IMR-90 (cell line): Measurements from ENCODE around the gene HACL1. TPM values are rescaled to one million over a fixed set of nuclear protein-coding genes. Genes with fewer than 3 reads are reported as not detected.

ENCODE experiments used
- ATAC-seq: fragments of 200-7000 bp; cut with Tn5 transposase; 2 replicates; pipeline ENCODE4 v1.9.1; 2020; ENCODE audit warnings: low read depth, mild to moderate bottlenecking, moderate library complexity
- BruUV-seq: library from RNA; stranded (reverse); fragments of 400-500 nt; replicated peaks from 2 replicates; lab custom pipeline; 2021; lab: Mats Ljungman, UMichigan
- CTCF ChIA-PET: fragments of 300-600 bp; formaldehyde crosslinking; extraction: SDS; loops from one replicate; lab custom pipeline; 2021; ENCODE audit warnings: antibody characterized with exemption; lab: Yijun Ruan, JAX
- POLR2A ChIA-PET: fragments of 300-600 bp; sonication (Branson Sonifier 250); formaldehyde crosslinking; loops from one replicate; lab custom pipeline; 2022; ENCODE audit warnings: antibody characterized with exemption; ENCODE audit not compliant: unreplicated experiment; lab: Charles Lee
- DNase-seq: peaks from one replicate; pipeline ENCODE4 v3.0.0; 2013
- H2AFZ ChIP-seq: replicated peaks from 2 replicates; pipeline ENCODE3; 2013; ENCODE audit warnings: low read length, mild to moderate bottlenecking; ENCODE audit not compliant: poor library complexity
- H2AK5ac ChIP-seq: 2 replicates; pipeline ENCODE4 v1.6.1; 2013; ENCODE audit warnings: low read depth, low read length, inconsistent platforms
- H2AK9ac ChIP-seq: replicated peaks from 2 replicates; pipeline ENCODE3; 2013; ENCODE audit warnings: mild to moderate bottlenecking, low read depth, low read length, moderate library complexity; ENCODE audit not compliant: poor library complexity
- H2BK120ac ChIP-seq: 2 replicates; pipeline ENCODE4 v1.6.1; 2013; ENCODE audit warnings: low read depth, low read length, inconsistent platforms
- H2BK15ac ChIP-seq: 3 replicates; pipeline ENCODE4 v1.6.1; 2013; ENCODE audit warnings: low read depth, low read length, inconsistent platforms
- H2BK20ac ChIP-seq: 2 replicates; pipeline ENCODE4 v1.6.1; 2013; ENCODE audit warnings: low read depth, mild to moderate bottlenecking, inconsistent platforms, low read length, moderate library complexity
- H2BK5ac ChIP-seq: 2 replicates; pipeline ENCODE4 v1.6.1; 2013; ENCODE audit warnings: mild to moderate bottlenecking, low read depth, low read length, inconsistent platforms; ENCODE audit not compliant: poor library complexity, severe bottlenecking
- H3K14ac ChIP-seq: replicated peaks from 2 replicates; pipeline ENCODE4 v1.6.1; 2013; ENCODE audit warnings: low read depth, low read length, inconsistent platforms
- H3K18ac ChIP-seq: 2 replicates; pipeline ENCODE4 v1.6.1; 2013; ENCODE audit warnings: low read depth, low read length, control low read depth
- H3K23ac ChIP-seq: 2 replicates; pipeline ENCODE4 v1.6.1; 2013; ENCODE audit warnings: low read depth, low read length, inconsistent platforms
- H3K27ac ChIP-seq: 2 replicates; pipeline ENCODE4 v1.5.1; 2013; ENCODE audit warnings: mild to moderate bottlenecking, control low read depth, low read length; ENCODE audit not compliant: insufficient read depth
- H3K27me3 ChIP-seq: 2 replicates; pipeline ENCODE4 v1.6.1; 2013; ENCODE audit warnings: low read length; ENCODE audit not compliant: control insufficient read depth, insufficient read depth
- H3K36me3 ChIP-seq: 2 replicates; pipeline ENCODE4 v1.6.1; 2013; ENCODE audit warnings: low read length, mixed read lengths; ENCODE audit not compliant: control insufficient read depth, insufficient read depth
- H3K4ac ChIP-seq: 2 replicates; pipeline ENCODE4 v1.6.1; 2013; ENCODE audit warnings: low read depth, low read length, inconsistent platforms
- H3K4me1 ChIP-seq: 2 replicates; pipeline ENCODE4 v1.6.1; 2013; ENCODE audit warnings: low read length, mixed read lengths; ENCODE audit not compliant: control insufficient read depth, insufficient read depth
- H3K4me2 ChIP-seq: 2 replicates; pipeline ENCODE4 v1.6.1; 2013; ENCODE audit warnings: low read depth, mild to moderate bottlenecking, control low read depth, low read length, moderate library complexity
- H3K4me3 ChIP-seq: 2 replicates; pipeline ENCODE4 v1.5.1; 2013; ENCODE audit warnings: low read depth, mild to moderate bottlenecking, control low read depth, low read length, moderate library complexity; ENCODE audit not compliant: insufficient read depth
- H3K56ac ChIP-seq: 2 replicates; pipeline ENCODE4 v1.6.1; 2013; ENCODE audit warnings: low read length, inconsistent platforms; ENCODE audit not compliant: insufficient read depth; ENCODE audit errors: extremely low read depth
- H3K79me1 ChIP-seq, 2 experiments: 2 replicates each; pipeline ENCODE4 v1.6.1; 2013; ENCODE audit warnings: low read length in 2 of 2, inconsistent platforms in 1 of 2, low read depth in 1 of 2
- H3K9ac ChIP-seq: 2 replicates; pipeline ENCODE4 v1.6.1; 2013; ENCODE audit warnings: low read depth, low read length, control low read depth
- H3K9me1 ChIP-seq: 2 replicates; pipeline ENCODE4 v1.6.1; 2013; ENCODE audit warnings: low read length, inconsistent platforms; ENCODE audit not compliant: insufficient read depth
- H3K9me3 ChIP-seq: 2 replicates; pipeline ENCODE4 v1.6.1; 2013; ENCODE audit warnings: low read length; ENCODE audit not compliant: control insufficient read depth, insufficient read depth
- H4K20me1 ChIP-seq: 2 replicates; pipeline ENCODE4 v1.6.1; 2013; ENCODE audit warnings: low read length, inconsistent platforms; ENCODE audit not compliant: insufficient read depth
- H4K5ac ChIP-seq: 2 replicates; pipeline ENCODE4 v1.6.1; 2013; ENCODE audit warnings: mild to moderate bottlenecking, low read depth, low read length, control low read depth
- H4K8ac ChIP-seq, 2 experiments: 2 replicates each; pipeline ENCODE4 v1.6.1; 2013; ENCODE audit warnings: low read depth in 2 of 2, low read length in 2 of 2, control low read depth in 1 of 2, inconsistent platforms in 1 of 2
- H4K91ac ChIP-seq: 2 replicates; pipeline ENCODE4 v1.6.1; 2013; ENCODE audit warnings: low read depth, low read length, inconsistent platforms; ENCODE audit not compliant: insufficient read depth
- BHLHE40 ChIP-seq: fragments of 150-350 bp; IDR thresholded peaks from 2 replicates; pipeline ENCODE4 v1.6.1; 2016; ENCODE audit warnings: mild to moderate bottlenecking, low read depth, low read length
- MAFK ChIP-seq: IDR thresholded peaks from 2 replicates; pipeline ENCODE4 v1.6.1; 2012; ENCODE audit warnings: low read depth, low read length, improper control_type of control experiment
- WGBS, 2 experiments: methylation state at CpG; one replicate each; pipeline versions ENCODE4 v1.1.5 to v1.1.7; 2013; ENCODE audit warnings: missing lambda C conversion rate in 2 of 2; ENCODE audit not compliant: insufficient read length in 1 of 2; ENCODE audit errors: extremely low coverage in 2 of 2; 5-methylcytosine and 5-hydroxymethylcytosine counted together
- dilution Hi-C: fragments of 300-500 bp; cut with HindIII; formaldehyde crosslinking; loops from one replicate; pipeline ENCODE4 v1.14.3; 2018; ENCODE audit warnings: low sequenced_read_pairs; ENCODE audit not compliant: unreplicated experiment
- in situ Hi-C: fragments of 300-500 bp; cut with MboI; formaldehyde crosslinking; loops from 3 replicates; pipeline ENCODE4 v1.14.3; 2019; ENCODE audit warnings: low sequenced_read_pairs, inconsistent platforms, mixed read lengths
- intact Hi-C: fragments of 100-400 bp; cut with micrococcal nuclease; formaldehyde crosslinking; loops from 2 replicates; pipeline ENCODE4 v1.10.0; 2022
- polyA plus RNA-seq, 3 experiments: library from polyadenylated mRNA; depleted of rRNA; stranded (reverse); fragments of >200 nt; gene quantifications; 2 replicates each; pipeline ENCODE4 v1.2.3, GENCODE V29; 2012; ENCODE audit warnings: low replicate concordance in 1 of 3
- total RNA-seq: library from RNA; depleted of rRNA; stranded (reverse); fragments of >200 nt; gene quantifications from 2 replicates; pipeline ENCODE4 v1.2.3, GENCODE V29; 2012
- TF ChIP-seq, protein P1 (sequence below): conservative IDR thresholded peaks from 2 replicates; pipeline ENCODE4 v1.5.1; 2012; ENCODE audit warnings: mild to moderate bottlenecking, low read depth, low read length, improper control_type of control experiment

The HACL1 gene
- total and polyA plus RNA-seq, 2 of the 4 experiments (the other 2 are of a cell fraction) = 9.9 to 28.1 TPM

DNA sequence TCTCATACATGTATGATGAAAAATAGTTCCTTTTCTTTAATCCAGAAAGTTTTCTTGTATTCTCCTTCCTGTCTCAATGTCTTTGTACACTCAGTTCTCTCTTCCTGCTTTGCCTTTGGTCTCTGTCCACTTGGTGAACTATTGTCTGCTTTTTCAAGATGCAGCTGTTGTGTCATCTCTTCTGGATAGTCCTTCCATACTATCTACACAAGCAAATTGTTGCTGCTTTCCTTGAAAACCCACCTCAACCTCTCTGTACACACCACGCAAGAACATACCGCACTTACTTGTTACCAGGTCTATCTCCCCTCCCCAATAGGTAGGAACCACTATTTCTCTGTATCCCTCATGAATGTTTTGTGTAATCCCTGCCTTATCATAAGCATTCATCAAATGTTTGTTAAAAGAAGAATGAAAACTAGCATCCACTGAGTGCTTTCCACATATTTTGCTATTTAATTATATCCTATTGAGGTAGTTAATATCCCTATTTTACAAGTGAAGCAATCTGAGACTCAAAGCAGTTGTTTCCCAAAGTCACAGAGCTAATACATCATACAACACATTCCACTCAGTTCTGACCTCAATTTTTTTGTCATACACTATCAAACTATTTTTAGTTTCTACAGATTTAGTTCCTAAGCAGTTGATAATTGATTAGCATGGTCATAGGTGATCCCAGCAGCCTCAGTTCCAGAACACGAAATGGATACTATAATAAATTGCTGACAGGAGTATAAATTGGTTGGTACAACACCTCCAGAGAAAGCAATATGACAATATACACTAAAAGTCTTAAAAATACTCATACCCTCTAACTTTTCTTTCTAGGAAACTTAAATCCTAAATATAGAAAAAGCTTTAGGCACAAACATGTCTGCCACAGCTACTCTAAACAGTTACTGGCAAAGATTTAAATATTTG lies 19.6 kb downstream of the HACL1 start:
- Histone ChIP-seq H3K4ac (no peak overlapping the region), H2BK120ac (no peak overlapping the region), H3K9me1 (peaks cover 5% of the 10 kb centered on the region), H3K79me1 (no peaks in the 10 kb centered on the region; a peak in 3 of 4 replicates), H3K23ac (no peak overlapping the region), H3K14ac (no peak overlapping the region), H2AFZ (no peak overlapping the region), H2BK20ac (no peak overlapping the region), H3K18ac (no peak overlapping the region), H4K8ac (no peak overlapping the region), H2AK9ac (no peak overlapping the region), H3K56ac (no peak overlapping the region), H2AK5ac (no peak overlapping the region), H3K9ac (no peak overlapping the region), H4K5ac (no peak overlapping the region), H2BK5ac (no peak overlapping the region), H4K91ac (no peak overlapping the region), H3K4me3 (no peak overlapping the region), H3K4me1 (no peaks in the 10 kb centered on the region), H3K9me3 (no peaks in the 10 kb centered on the region), H3K27me3 (no peaks in the 10 kb centered on the region), H3K4me2 (no peak overlapping the region), H3K36me3 (peaks cover 20% of the 10 kb centered on the region), H4K20me1 (no peaks in the 10 kb centered on the region), H2BK15ac (no peak overlapping the region), H3K27ac (no peak overlapping the region)
- dilution Hi-C loops (no loop called here), intact Hi-C loops (no loop called here), in situ Hi-C loops (no loop called here)
- ATAC-seq (no peak), DNase-seq (no peak)
- TF ChIP-seq, protein P1, sequence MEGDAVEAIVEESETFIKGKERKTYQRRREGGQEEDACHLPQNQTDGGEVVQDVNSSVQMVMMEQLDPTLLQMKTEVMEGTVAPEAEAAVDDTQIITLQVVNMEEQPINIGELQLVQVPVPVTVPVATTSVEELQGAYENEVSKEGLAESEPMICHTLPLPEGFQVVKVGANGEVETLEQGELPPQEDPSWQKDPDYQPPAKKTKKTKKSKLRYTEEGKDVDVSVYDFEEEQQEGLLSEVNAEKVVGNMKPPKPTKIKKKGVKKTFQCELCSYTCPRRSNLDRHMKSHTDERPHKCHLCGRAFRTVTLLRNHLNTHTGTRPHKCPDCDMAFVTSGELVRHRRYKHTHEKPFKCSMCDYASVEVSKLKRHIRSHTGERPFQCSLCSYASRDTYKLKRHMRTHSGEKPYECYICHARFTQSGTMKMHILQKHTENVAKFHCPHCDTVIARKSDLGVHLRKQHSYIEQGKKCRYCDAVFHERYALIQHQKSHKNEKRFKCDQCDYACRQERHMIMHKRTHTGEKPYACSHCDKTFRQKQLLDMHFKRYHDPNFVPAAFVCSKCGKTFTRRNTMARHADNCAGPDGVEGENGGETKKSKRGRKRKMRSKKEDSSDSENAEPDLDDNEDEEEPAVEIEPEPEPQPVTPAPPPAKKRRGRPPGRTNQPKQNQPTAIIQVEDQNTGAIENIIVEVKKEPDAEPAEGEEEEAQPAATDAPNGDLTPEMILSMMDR = no peak
- TF ChIP-seq BHLHE40 = no peak
- TF ChIP-seq MAFK = peak; percentile 62
- ChIA-PET POLR2A (no interaction called here), CTCF (no interaction called here)
- 100% methylated on average over 1 of the region's 3 CpGs; no CpG with 5 or more reads in 1 of the 2 experiments for WGBS, 2 experiments
- no TSS peak for BruUV-seq
